Measurements from ENCODE around the gene MEA1. TPM values are rescaled to one million over a fixed set of nuclear protein-coding genes. Genes with fewer than 3 reads are reported as not detected.
A peak's percentile ranks its signal among the peaks of the same experiment; 100 is the strongest.

MEA1 gene
- total RNA-seq, 1 experiment from 2014 or later = 98.7 TPM

GRCh38 chr6:43040542-43041257 lies 27.0 kb upstream of the MEA1 start:
- no peak for DNase-seq (ENCODE audit: low read depth)

GRCh38 chr6:43038727-43039126 lies 25.0 kb upstream of the MEA1 start:
- DNase-seq (ENCODE audit: low read depth) = no peak

- DNase-seq (ENCODE audit: low read depth) = no peak
Measured at GRCh38 chr6:43037706-43038105, 24.0 kb upstream of the MEA1 start.

- DNase-seq (ENCODE audit: low read depth) = no peak
Measured at GRCh38 chr6:43037197-43037596, 23.5 kb upstream of the MEA1 start.

GRCh38 chr6:43036712-43037111 lies 23.0 kb upstream of the MEA1 start:
- DNase-seq (ENCODE audit: low read depth) = no peak

- DNase-seq (ENCODE audit: low read depth) = no peak
Measured at GRCh38 chr6:43035495-43036194, 21.9 kb upstream of the MEA1 start.

GRCh38 chr6:43034190-43034525 lies 20.4 kb upstream of the MEA1 start:
- no peak for DNase-seq (ENCODE audit: low read depth)

- DNase-seq (ENCODE audit: low read depth) = no peak
Measured at GRCh38 chr6:43033496-43034189, 19.9 kb upstream of the MEA1 start.

- no peak for DNase-seq (ENCODE audit: low read depth)
Measured at GRCh38 chr6:43032326-43032725, 18.6 kb upstream of the MEA1 start.

GRCh38 chr6:43029120-43029519 lies 15.4 kb upstream of the MEA1 start:
- no peak for DNase-seq (ENCODE audit: low read depth)

- no peak for DNase-seq (ENCODE audit: low read depth)
Measured at GRCh38 chr6:43026365-43026764, 12.6 kb upstream of the MEA1 start.

GRCh38 chr6:43024436-43024835 lies 10.7 kb upstream of the MEA1 start:
- no peak for DNase-seq (ENCODE audit: low read depth)

- peak; percentile 66 for DNase-seq (ENCODE audit: low read depth)
Measured at GRCh38 chr6:43021270-43022047, 7.7 kb upstream of the MEA1 start, which contains the start of gene RRP36. RRP36 (plus strand) TSS chr6:43021623; CDS start chr6:43021655, 32 bp downstream.

- DNase-seq (ENCODE audit: low read depth) = no peak
Measured at GRCh38 chr6:43020847-43021246, 7.1 kb upstream of the MEA1 start.

GRCh38 chr6:43020052-43020705 lies 6.4 kb upstream of the MEA1 start:
- no peak for DNase-seq (ENCODE audit: low read depth)

GRCh38 chr6:43019152-43019551 lies 5.4 kb upstream of the MEA1 start:
- DNase-seq (ENCODE audit: low read depth) = no peak

GRCh38 chr6:43016943-43017334 lies 3.2 kb upstream of the MEA1 start:
- no peak for DNase-seq (ENCODE audit: low read depth)

GRCh38 chr6:43016176-43016942 lies 2.6 kb upstream of the MEA1 start:
- DNase-seq (ENCODE audit: low read depth) = no peak

GRCh38 chr6:43014434-43014909 lies 726 bp upstream of the MEA1 start:
- peak; percentile 16 for DNase-seq (ENCODE audit: low read depth)

All from HT1080 (cell line).